Trophoblast cell (in vitro differentiated cells and primary cell): ENCODE measurements around the gene HHATL.

Experiments used
- DNase-seq, 2 donors: peaks; one replicate each; pipeline ENCODE4 v3.0.0-alpha.2; 2016
- H2AFZ ChIP-seq: 2 replicates; pipeline ENCODE4 v1.6.1; 2013; ENCODE audit warnings: low read length, moderate library complexity, mild to moderate bottlenecking; ENCODE audit not compliant: insufficient read depth, poor library complexity
- H2AK5ac ChIP-seq: 2 replicates; pipeline ENCODE4 v1.6.1; 2013; ENCODE audit warnings: mild to moderate bottlenecking, low read length
- H2BK120ac ChIP-seq: 2 replicates; pipeline ENCODE4 v1.6.1; 2013; ENCODE audit warnings: low read length, mild to moderate bottlenecking, moderate library complexity; ENCODE audit not compliant: insufficient read depth, poor library complexity
- H2BK12ac ChIP-seq: 2 replicates; pipeline ENCODE4 v1.6.1; 2013; ENCODE audit warnings: mild to moderate bottlenecking, low read length, moderate library complexity
- H2BK5ac ChIP-seq: 2 replicates; pipeline ENCODE4 v1.6.1; 2013; ENCODE audit warnings: low read length, low read depth, moderate library complexity, mild to moderate bottlenecking; ENCODE audit not compliant: poor library complexity
- H3K14ac ChIP-seq: 2 replicates; pipeline ENCODE4 v1.6.1; 2013; ENCODE audit warnings: mild to moderate bottlenecking, low read length
- H3K18ac ChIP-seq: 2 replicates; pipeline ENCODE4 v1.6.1; 2013; ENCODE audit warnings: mild to moderate bottlenecking, low read length
- H3K23ac ChIP-seq: 2 replicates; pipeline ENCODE4 v1.6.1; 2013; ENCODE audit warnings: low read length
- H3K27ac ChIP-seq: 2 replicates; pipeline ENCODE4 v1.5.1; 2013; ENCODE audit warnings: low read depth, mild to moderate bottlenecking, inconsistent platforms, low read length, moderate library complexity
- H3K27me3 ChIP-seq: 2 replicates; pipeline ENCODE4 v1.6.1; 2013; ENCODE audit warnings: inconsistent platforms, mild to moderate bottlenecking, low read length, moderate library complexity; ENCODE audit not compliant: insufficient read depth
- H3K36me3 ChIP-seq, 2 experiments: 1 replicate in 1 of 2; 2 replicates in 1 of 2; pipeline ENCODE4 v1.6.1; 2013; ENCODE audit warnings: low read length in 2 of 2, mild to moderate bottlenecking in 2 of 2, moderate library complexity in 1 of 2; ENCODE audit not compliant: insufficient read depth in 2 of 2, control insufficient read depth in 1 of 2
- H3K4ac ChIP-seq: 2 replicates; pipeline ENCODE4 v1.6.1; 2013; ENCODE audit warnings: low read depth, mild to moderate bottlenecking, low read length, moderate library complexity
- H3K4me1 ChIP-seq, 2 experiments: 1 replicate in 1 of 2; 2 replicates in 1 of 2; pipeline ENCODE4 v1.6.1; 2013; ENCODE audit warnings: low read length in 2 of 2, mild to moderate bottlenecking in 2 of 2, moderate library complexity in 1 of 2; ENCODE audit not compliant: insufficient read depth in 2 of 2, control insufficient read depth in 1 of 2
- H3K4me2 ChIP-seq: 2 replicates; pipeline ENCODE4 v1.6.1; 2013; ENCODE audit warnings: inconsistent platforms, mild to moderate bottlenecking, low read length, moderate library complexity
- H3K4me3 ChIP-seq: 2 replicates; pipeline ENCODE4 v1.5.1; 2013; ENCODE audit warnings: mild to moderate bottlenecking, low read depth, low read length, inconsistent platforms
- H3K79me1 ChIP-seq: one replicate; pipeline ENCODE4 v1.6.1; 2013; ENCODE audit warnings: low read length
- H3K79me2 ChIP-seq: 2 replicates; pipeline ENCODE4 v1.6.1; 2013; ENCODE audit warnings: low read length, mild to moderate bottlenecking; ENCODE audit not compliant: control insufficient read depth, insufficient read depth, poor library complexity
- H3K9ac ChIP-seq: 2 replicates; pipeline ENCODE4 v1.6.1; 2013; ENCODE audit warnings: mild to moderate bottlenecking, low read length
- H3K9me3 ChIP-seq: 2 replicates; pipeline ENCODE4 v1.6.1; 2013; ENCODE audit warnings: low read depth, mild to moderate bottlenecking, control low read depth, inconsistent platforms, low read length; ENCODE audit not compliant: insufficient read depth
- H4K12ac ChIP-seq: 2 replicates; pipeline ENCODE4 v1.6.1; 2013; ENCODE audit warnings: low read depth, mild to moderate bottlenecking, low read length, moderate library complexity
- H4K8ac ChIP-seq: 2 replicates; pipeline ENCODE4 v1.6.1; 2013; ENCODE audit warnings: low read depth, mild to moderate bottlenecking, low read length, moderate library complexity
- H4K91ac ChIP-seq: one replicate; pipeline ENCODE4 v1.6.1; 2013; ENCODE audit warnings: low read depth, mild to moderate bottlenecking, low read length, moderate library complexity
- WGBS: extraction: QIAGEN DNeasy Blood & Tissue Kit; methylation state at CpG from one replicate; pipeline ENCODE4 v1.1.7; 2013; ENCODE audit warnings: missing lambda C conversion rate; ENCODE audit not compliant: insufficient read length, insufficient coverage; ENCODE audit errors: extremely low coverage; 5-methylcytosine and 5-hydroxymethylcytosine counted together

HHATL gene

GRCh38 chr3:42660131-42660715, 42.4 kb downstream of the HHATL start:
- H3K4me1 ChIP-seq, result peaks cover 0 to 3% of the 10 kb centered on the region in 2 experiments
- WGBS, result no CpG with 5 or more reads among the region's 6 CpGs
- H2BK12ac ChIP-seq, result no peak overlapping the region
- no peak overlapping the region for H3K23ac ChIP-seq
- no peaks in the 10 kb centered on the region for H3K9me3 ChIP-seq
- H3K27me3 ChIP-seq, result no peaks in the 10 kb centered on the region
- no peak overlapping the region for H4K91ac ChIP-seq
- H3K4me3 ChIP-seq, result no peak overlapping the region
- no peak overlapping the region for H3K14ac ChIP-seq
- no peak overlapping the region for H2AK5ac ChIP-seq
- no peak overlapping the region for H4K12ac ChIP-seq
- H3K36me3 ChIP-seq, result peaks cover 10 to 23% of the 10 kb centered on the region in 2 experiments
- H3K4ac ChIP-seq, result no peak overlapping the region
- H3K18ac ChIP-seq, result no peak overlapping the region
- no peak overlapping the region for H3K4me2 ChIP-seq
- H2AFZ ChIP-seq, result no peak overlapping the region
- no peak for DNase-seq
- no peak overlapping the region for H2BK5ac ChIP-seq
- H3K79me1 ChIP-seq, result no peaks in the 10 kb centered on the region
- H4K8ac ChIP-seq, result no peak overlapping the region
- H3K9ac ChIP-seq, result no peak overlapping the region
- H3K79me2 ChIP-seq, result no peaks in the 10 kb centered on the region
- H3K27ac ChIP-seq, result no peak overlapping the region
- H2BK120ac ChIP-seq, result no peak overlapping the region

DNA sequence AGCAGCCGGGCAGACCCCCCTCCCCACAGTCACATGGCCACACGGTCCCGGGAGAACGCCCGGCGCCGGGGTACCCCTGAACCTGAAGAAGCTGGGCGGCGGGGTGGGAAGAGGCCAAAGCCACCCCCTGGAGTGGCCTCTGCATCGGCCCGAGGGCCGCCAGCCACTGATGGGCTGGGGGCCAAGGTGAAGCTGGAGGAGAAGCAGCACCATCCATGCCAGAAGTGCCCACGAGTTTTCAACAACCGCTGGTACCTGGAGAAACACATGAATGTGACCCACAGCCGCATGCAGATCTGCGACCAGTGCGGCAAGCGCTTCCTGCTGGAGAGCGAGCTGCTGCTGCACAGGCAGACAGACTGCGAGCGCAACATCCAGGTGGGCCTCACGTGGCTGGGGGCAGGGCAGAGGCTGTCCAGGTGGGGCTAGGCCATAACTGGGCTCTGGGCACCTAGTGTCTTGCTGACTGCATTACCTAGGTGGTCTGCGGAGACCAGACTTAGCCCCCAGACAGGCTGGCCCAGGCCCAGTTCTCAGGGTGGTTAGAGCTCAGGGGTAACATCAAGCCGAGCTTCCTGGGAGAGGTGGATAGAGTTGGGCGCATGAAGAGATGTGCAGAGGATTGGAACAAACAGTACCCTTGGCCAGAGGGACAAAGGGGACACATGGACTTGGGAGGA, 43.0 kb downstream of the HHATL start:
- no peak overlapping the region for H3K23ac ChIP-seq
- peaks cover under 1% of the 10 kb centered on the region for H3K79me2 ChIP-seq
- H3K27me3 ChIP-seq, result no peaks in the 10 kb centered on the region
- no peak for DNase-seq
- no peak overlapping the region for H3K18ac ChIP-seq
- peaks cover 10 to 23% of the 10 kb centered on the region in 2 experiments for H3K36me3 ChIP-seq
- H3K9ac ChIP-seq, result no peak overlapping the region
- H3K4me3 ChIP-seq, result no peak overlapping the region
- no peak overlapping the region for H3K27ac ChIP-seq
- H3K79me1 ChIP-seq, result peaks cover 5% of the 10 kb centered on the region
- no peak overlapping the region for H3K4me2 ChIP-seq
- H3K9me3 ChIP-seq, result no peaks in the 10 kb centered on the region
- no peak overlapping the region for H2BK5ac ChIP-seq
- H2AFZ ChIP-seq, result no peak overlapping the region
- WGBS, result no CpG with 5 or more reads among the region's 25 CpGs
- H4K91ac ChIP-seq, result no peak overlapping the region
- H2AK5ac ChIP-seq, result no peak overlapping the region
- H2BK120ac ChIP-seq, result no peak overlapping the region
- no peak overlapping the region for H4K12ac ChIP-seq
- H4K8ac ChIP-seq, result no peak overlapping the region
- no peak overlapping the region for H3K14ac ChIP-seq
- peaks cover 0 to 3% of the 10 kb centered on the region in 2 experiments for H3K4me1 ChIP-seq
- H2BK12ac ChIP-seq, result no peak overlapping the region
- no peak overlapping the region for H3K4ac ChIP-seq

DNA sequence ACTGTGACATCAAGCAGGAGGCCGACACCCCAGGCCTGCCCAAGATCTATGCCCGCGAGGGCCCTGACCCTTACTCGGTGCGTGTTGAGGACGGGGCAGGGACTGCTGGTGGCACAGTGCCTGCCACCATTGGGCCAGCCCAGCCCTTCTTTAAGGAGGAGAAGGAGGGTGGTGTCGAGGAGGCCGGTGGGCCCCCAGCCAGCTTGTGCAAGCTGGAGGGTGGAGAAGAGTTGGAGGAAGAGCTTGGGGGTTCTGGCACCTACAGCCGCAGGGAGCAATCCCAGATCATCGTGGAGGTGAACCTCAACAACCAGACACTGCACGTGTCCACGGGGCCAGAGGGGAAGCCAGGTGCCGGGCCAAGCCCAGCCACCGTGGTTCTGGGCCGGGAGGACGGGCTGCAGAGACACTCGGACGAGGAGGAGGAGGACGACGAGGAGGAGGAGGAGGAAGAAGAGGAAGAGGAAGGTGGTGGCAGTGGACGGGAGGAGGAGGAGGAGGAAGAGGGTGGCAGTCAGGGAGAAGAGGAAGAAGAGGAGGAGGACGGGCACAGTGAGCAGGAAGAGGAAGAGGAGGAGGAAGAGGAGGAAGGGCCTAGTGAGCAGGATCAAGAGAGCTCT, 43.7 kb downstream of the HHATL start:
- peaks cover 9% of the 10 kb centered on the region for H3K79me1 ChIP-seq
- peaks cover 0 to 3% of the 10 kb centered on the region in 2 experiments for H3K4me1 ChIP-seq
- H3K18ac ChIP-seq, result no peak overlapping the region
- H3K14ac ChIP-seq, result no peak overlapping the region
- no peaks in the 10 kb centered on the region for H3K27me3 ChIP-seq
- H4K8ac ChIP-seq, result no peak overlapping the region
- no peak overlapping the region for H3K23ac ChIP-seq
- no peak overlapping the region for H2AK5ac ChIP-seq
- no peak overlapping the region for H4K12ac ChIP-seq
- no peak for DNase-seq
- H3K27ac ChIP-seq, result no peak overlapping the region
- H3K4me2 ChIP-seq, result no peak overlapping the region
- no peak overlapping the region for H2AFZ ChIP-seq
- WGBS, result 100% methylated on average over 2 of the region's 22 CpGs
- no peak overlapping the region for H3K9ac ChIP-seq
- no peak overlapping the region for H2BK5ac ChIP-seq
- H2BK12ac ChIP-seq, result no peak overlapping the region
- no peak overlapping the region for H2BK120ac ChIP-seq
- H3K79me2 ChIP-seq, result peaks cover 4% of the 10 kb centered on the region
- no peaks in the 10 kb centered on the region for H3K9me3 ChIP-seq
- no peak overlapping the region for H4K91ac ChIP-seq
- H3K36me3 ChIP-seq, result peaks cover 10 to 23% of the 10 kb centered on the region in 2 experiments
- no peak overlapping the region for H3K4ac ChIP-seq
- no peak overlapping the region for H3K4me3 ChIP-seq

DNA sequence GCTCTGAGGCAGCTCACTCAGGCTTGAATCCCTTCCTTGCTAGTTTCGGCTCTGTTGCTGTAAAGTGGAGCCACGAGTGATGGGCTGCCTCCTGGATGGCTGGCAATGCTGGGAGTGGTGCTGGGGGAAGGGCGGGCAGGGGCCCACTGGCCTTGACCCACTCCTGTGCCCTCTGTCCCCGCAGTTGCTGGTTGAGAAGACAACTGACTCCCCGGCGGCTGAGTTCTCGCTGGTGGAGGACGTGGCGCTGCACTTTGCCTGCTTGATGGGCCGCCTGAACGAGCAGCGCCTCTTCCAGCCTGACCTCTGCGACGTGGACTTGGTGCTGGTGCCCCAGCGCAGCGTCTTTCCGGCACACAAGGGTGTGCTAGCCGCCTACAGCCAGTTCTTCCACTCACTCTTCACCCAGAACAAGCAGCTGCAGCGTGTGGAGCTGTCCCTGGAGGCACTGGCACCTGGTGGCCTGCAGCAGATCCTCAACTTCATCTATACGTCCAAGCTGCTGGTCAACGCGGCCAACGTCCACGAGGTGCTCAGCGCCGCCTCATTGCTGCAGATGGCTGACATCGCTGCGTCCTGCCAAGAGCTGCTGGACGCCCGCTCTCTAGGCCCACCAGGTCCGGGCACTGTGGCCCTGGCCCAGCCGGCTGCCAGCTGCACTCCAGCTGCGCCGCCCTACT, 44.4 kb downstream of the HHATL start:
- WGBS, result no CpG with 5 or more reads among the region's 34 CpGs
- H2AFZ ChIP-seq, result no peak overlapping the region
- DNase-seq, result no peak

More for the DNA sequence above, 44.4 kb downstream of the HHATL start:
- H4K91ac ChIP-seq, result no peak overlapping the region
- no peak overlapping the region for H3K4me3 ChIP-seq
- H3K23ac ChIP-seq, result no peak overlapping the region
- H3K9ac ChIP-seq, result no peak overlapping the region
- no peak overlapping the region for H2BK120ac ChIP-seq
- no peak overlapping the region for H3K27ac ChIP-seq
- H3K79me2 ChIP-seq, result peaks cover 10% of the 10 kb centered on the region
- H3K36me3 ChIP-seq, result peaks cover 10 to 20% of the 10 kb centered on the region in 2 experiments
- H3K4me1 ChIP-seq, result peaks cover 6 to 9% of the 10 kb centered on the region in 2 experiments
- no peak overlapping the region for H2BK5ac ChIP-seq
- H3K27me3 ChIP-seq, result no peaks in the 10 kb centered on the region
- H2AK5ac ChIP-seq, result no peak overlapping the region
- H3K14ac ChIP-seq, result no peak overlapping the region
- H3K18ac ChIP-seq, result no peak overlapping the region
- H3K4me2 ChIP-seq, result no peak overlapping the region
- H4K8ac ChIP-seq, result no peak overlapping the region
- no peak overlapping the region for H2BK12ac ChIP-seq
- peaks cover 15% of the 10 kb centered on the region for H3K79me1 ChIP-seq
- H3K9me3 ChIP-seq, result no peaks in the 10 kb centered on the region
- H4K12ac ChIP-seq, result no peak overlapping the region
- no peak overlapping the region for H3K4ac ChIP-seq
